AG20443 (cell line): Measurements from ENCODE around the gene CHST11.
A peak's percentile ranks its signal among the peaks of the same experiment; 100 is the strongest.

Source experiments
- DNase-seq: peaks from one replicate; pipeline ENCODE4 v3.0.0; 2012; ENCODE audit warnings: low spot score, mixed read lengths

CHST11 gene

GRCh38 chr12:104697186-104697585 lies 240.4 kb downstream of the CHST11 start:
- no peak for DNase-seq

DNA sequence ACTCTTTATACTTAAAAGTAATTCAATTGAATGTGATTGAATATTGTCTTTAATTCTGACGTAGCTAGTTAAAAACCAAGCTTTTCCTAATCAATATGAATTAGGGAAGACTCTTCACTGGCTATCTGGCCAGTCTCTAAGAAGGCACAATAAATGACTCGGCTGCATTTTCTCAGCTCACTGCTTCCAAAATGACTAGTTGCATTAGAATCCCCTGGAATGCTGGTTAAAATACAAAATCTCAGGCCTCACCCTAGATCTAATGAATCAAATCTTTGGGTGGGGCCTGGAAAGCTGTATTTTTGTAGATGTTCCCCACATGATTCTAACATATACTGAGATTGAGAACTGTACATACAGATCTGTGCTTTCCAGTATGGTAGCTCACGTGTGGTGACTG lies 242.1 kb downstream of the CHST11 start:
- DNase-seq: peak; percentile 44

DNA sequence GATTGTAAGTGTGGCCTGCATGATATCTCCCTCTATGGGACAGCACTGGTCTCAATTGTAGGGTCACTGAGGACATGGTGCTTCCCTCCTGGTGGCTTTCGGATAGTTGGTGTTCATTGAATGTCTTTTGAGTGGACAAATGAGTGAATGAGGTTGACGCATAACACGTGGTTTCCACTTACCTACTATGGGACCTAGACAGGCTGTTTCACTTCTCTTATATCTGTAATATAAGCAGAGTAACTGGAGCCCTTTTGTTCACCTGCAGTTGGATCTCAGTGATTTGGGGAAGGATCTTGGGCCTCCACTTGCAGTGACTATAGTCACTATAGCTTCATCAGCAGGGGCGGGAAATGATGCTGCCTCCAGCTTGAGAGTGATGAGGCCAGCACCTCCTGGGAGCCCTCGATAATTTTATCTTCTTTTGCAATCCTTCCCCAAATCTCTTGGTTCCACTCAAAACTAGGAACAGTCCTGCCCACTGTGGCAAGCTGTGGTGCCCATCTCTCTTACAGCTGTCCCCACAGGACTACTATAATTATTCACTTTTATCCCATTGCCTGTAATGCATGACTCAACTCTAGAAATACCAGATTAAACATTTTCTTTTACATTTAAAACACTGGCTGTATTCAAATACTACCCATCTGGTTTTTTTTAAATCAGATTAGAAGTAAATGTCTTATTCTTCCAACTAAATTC lies 242.9 kb downstream of the CHST11 start:
- DNase-seq: peak; percentile 14

DNA sequence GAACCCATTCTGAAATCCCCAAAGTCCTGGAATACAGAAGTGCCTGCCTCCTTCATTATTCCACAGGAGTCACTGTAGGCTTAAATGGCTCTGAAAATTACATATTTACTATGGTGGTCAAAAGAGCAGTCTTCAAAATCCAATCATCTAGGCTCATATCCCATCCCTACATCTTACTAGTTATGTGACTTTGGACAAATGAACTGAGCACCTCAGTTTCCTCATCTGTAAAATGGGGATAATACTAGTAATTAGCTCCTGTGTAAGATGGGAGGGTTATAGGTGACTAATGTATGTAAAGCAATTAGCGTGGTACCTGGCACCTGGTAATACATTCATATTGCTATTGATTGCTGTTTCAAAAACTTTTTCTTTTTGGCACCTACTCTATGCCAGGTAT lies 243.6 kb downstream of the CHST11 start:
- no peak for DNase-seq

- no peak for DNase-seq
Measured at GRCh38 chr12:104701301-104701700, 244.6 kb downstream of the CHST11 start.

GRCh38 chr12:104701756-104702155 lies 245.0 kb downstream of the CHST11 start:
- no peak for DNase-seq

- peak; percentile 89 for DNase-seq
Measured at GRCh38 chr12:104702565-104703139, 245.9 kb downstream of the CHST11 start.

DNA sequence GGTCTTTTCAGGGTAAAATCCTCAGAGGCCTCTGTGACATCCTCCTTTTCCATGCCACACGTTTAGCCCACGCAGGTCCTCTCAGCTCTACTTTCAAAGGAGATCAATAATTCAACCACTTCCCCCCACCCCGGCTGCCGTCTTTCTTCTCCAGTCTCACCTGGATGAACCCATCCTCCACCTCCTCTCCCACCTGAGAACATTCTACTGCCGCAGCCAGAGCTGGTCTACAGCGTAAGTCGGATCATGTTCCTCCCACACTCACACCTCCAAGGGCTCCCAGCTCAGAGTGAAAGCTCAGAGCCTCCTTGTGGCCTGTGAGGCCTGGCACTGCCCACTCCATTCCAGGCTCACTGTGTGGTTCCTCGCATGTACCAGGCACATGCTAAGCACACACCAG lies 246.6 kb downstream of the CHST11 start:
- no peak for DNase-seq

GRCh38 chr12:104704224-104704779 lies 247.6 kb downstream of the CHST11 start:
- no peak for DNase-seq

GRCh38 chr12:104707194-104707593 lies 250.4 kb downstream of the CHST11 start:
- no peak for DNase-seq

DNA sequence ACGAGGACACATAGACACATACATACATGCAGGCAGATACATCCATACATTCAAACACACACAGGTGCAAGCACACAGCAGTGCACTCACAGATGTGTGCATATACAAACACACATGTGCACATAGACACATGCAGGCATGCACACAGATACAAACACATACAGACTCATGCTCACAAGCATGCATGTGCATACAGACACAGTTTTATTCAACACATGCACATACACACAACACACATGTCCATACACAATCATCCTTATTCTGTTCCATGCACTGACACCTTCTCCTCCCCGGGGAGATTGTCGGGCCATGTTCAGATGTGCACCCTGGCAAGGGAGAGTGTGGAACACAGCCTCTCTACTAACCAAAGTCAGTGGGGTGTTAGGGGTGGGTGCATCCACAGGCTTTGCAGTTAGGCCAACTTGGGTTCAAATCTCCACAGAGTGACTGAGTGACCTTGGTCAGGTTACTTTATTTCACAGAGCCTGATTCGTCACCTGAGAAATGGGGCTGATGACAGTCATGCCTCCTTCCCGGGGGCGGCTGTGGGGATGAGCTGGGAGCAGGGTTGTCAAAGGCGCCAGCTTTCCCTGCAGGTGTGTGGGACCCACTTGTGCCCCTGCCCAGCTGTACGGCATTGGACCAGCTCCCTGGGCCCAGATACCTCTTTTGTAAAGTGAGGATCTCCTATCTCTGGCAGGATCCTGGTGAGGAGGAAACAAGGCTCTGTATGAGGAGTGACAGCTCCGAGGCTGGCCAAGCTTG lies 251.2 kb downstream of the CHST11 start:
- no peak for DNase-seq

DNA sequence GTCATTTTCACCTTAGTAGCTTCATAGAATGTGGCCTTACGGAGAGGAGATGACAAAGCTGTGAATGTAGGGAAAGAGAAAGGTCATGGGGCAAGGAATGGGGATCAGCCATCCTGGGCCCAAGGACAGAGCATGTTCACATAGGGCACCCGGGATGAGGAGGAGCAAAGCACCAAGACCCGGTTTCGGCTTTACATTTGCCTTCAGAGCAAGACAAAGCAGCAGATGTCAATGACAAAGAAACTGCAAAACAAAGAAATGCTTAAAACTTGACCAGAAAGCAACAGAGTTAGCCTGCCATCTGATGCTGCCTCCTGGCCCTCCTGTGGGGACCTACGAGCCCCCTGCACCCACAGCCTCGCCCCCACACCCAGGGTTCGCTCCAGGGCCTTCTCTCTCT lies 252.1 kb downstream of the CHST11 start:
- DNase-seq: no peak

GRCh38 chr12:104709692-104710435 lies 253.1 kb downstream of the CHST11 start:
- DNase-seq: peak; percentile 53

DNA sequence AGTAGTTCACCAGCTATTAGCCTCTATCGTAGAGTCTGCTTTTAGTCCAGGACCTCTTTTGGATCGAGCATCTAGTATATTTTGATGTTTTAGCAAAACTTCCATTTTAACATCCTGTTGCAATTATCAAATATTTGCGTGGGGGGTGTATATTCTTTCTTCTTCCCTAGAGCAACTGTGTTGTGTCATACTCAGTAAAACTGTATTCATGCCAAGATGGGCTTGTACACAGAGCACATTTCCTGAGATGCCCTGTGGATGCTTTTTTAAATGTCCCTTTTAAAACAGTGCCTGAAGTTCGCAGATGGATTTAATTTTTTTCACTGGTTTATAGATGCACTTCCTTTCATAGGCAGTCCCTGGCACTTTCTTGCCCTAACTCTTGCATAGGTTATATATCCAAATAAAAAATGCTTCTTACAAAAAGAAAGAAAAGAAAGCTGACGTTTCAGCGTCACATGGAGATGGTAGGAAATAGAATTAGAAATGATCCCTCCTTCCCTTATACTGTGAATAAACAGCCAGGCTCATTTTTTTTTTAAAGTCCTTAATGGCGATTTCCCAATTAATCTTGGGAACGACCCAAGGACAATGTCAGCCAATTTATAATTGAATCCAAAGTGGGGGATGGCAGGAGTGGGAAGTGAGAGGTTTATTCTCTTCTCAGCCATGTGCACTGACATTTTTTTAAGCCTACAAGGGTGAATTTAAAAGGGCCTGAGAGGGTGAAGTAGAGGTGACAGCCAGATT lies 254.4 kb downstream of the CHST11 start:
- DNase-seq: peak; percentile 86

DNA sequence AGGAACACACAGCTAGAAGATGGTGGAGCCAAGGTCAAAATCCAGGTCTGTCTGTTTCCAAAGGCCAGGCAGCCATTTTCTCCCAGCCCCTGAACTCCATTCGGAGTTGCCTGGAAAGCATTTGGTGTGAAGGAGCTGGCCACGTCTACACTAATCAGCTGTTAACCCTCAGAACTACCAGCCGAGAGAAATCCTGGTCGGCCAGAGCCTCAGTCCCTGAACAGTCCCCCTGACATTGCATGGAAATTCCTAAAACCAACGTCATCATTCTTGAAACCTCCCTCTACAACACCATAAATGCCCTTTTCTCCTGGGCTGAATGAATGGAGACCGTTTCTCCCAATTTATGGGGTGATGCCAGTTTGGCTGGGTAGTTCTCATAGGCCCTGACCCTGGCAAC lies 255.7 kb downstream of the CHST11 start:
- no peak for DNase-seq

DNA sequence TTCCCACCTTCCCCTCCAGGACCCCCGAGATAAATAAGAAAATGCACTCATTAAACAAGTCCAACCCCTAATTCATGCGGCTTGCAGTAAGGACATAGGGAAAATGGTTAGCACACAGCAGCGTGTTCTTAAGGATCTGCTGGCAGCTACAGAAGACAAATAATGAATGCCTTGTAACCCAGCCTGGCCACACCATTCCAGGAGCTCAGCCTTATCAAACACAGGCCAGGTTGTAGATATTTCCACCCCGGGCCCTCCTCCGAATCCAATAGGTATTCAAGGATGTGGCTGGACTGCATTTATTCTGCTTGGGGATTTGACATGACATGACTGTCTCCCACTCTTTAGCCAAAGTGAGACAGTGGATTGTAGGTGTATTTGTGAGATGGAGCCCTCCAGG lies 256.2 kb downstream of the CHST11 start:
- DNase-seq: no peak

DNA sequence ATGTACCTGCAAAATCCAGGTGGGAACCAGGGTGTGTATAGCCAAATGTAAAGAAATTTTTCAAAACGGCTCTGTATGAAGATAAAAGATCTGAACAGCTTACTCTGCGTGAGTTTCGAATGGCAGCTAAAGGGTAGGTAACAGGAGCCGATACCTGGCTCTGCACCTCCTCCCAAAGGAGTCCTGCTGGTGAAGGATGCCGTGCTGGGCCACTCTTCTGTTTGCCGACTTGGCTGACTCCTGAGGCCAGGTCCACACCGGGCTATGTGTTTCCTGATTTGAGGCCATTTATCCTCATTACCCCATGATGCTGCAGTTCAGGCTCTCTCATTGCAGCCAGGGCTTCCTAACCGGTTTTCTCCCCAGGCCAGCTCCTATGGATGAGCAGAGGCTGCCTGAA lies 256.7 kb downstream of the CHST11 start:
- no peak for DNase-seq

DNA sequence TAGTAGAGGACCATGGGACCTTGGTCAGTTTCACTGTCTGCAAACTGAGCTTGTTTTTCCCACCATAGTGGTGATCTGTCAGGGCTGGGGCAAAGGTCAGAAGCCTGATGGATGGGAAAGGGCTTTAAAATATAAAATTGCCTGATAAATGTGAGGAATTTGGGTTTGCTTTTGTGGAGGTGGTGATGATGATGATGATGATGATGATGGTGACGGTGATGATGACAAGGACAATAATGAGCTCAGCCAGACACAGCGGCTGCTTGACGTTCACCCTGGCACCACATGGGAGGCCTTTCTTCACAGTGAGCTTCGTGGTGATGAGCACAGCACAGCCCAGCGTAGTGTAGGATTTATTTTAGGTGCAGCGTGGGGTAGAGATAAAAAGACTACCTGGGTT lies 257.6 kb downstream of the CHST11 start:
- no peak for DNase-seq

GRCh38 chr12:104716172-104716571 lies 259.4 kb downstream of the CHST11 start:
- DNase-seq: no peak

DNA sequence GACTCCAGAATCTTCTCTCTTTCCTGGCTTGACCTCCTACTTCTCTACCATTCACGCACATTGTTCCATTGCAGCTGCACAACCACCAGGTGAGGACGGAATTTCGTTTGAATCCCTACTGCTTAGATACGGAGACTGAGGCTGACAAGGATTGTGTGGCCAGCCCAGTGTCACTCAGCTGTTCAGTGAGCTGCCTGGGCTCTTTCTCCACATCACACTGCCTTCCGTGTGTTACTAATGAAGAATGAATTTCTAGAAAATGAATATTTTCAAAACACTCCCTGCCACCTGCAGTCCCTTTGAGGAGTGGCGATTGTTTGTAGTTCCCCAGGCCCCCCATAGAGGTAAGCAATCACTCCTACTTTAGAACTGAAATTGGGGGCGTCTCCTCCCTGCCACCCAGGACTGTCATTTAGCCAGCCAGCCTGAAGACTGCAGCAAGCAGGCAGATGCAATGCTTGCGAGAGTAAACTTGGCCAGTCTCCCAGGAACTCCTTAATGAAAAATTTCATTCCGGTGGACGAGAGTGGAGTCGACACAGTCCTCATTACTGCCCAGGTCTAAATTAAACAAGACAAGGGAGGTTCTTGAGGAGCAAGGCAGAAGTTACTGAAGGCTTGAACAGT lies 261.7 kb downstream of the CHST11 start:
- peak; percentile 65 for DNase-seq

DNA sequence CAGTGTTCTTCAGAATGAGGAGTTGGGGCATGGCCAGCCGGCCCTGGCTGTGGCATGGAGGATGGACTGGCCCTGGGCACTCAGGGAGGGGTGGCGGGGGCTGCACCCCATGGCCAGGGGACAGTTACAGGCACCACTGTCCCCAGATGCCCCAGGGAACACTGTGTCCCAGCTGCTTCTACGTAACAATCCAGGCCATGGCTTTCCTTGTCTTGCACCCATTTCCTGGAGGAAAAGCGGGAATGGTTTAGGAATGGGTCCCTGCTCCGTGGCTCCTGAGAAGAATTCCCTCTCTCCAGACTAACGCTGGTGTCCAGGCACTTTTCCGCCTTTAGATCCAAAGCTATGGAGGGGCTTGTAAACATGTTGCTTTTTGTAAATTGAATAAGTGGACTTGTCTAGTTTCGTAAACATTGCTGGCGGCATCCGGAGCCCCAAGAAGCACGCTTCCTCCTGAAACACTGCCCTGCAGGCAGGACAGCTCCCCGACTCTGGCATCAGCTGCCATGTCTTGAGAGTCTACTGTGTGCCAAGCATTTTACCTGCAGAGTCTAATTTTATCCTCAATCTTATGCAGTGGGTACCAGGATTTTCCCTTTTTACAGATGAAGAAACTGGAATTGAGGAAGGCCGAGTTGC lies 263.1 kb downstream of the CHST11 start:
- DNase-seq: no peak
